HCT116 (cell line): ENCODE measurements around the gene MYO1B. TPM values are rescaled to one million over a fixed set of nuclear protein-coding genes. Genes with fewer than 3 reads are reported as not detected.

ENCODE experiments used
- ATAC-seq: fragments of 200-7000 bp; cut with Tn5 transposase; 2 replicates; pipeline ENCODE4 v1.9.1; 2020; ENCODE audit warnings: mild to moderate bottlenecking, moderate library complexity
- BruUV-seq: library from RNA; stranded (reverse); fragments of 400-500 nt; replicated peaks from 2 replicates; lab custom pipeline; 2021; lab: Mats Ljungman, UMichigan
- CTCF ChIA-PET: fragments of 300-600 bp; sonication (Branson Sonifier 250); formaldehyde crosslinking; loops from one replicate; lab custom pipeline; 2021; ENCODE audit warnings: antibody characterized with exemption; lab: Charles Lee
- POLR2A ChIA-PET: fragments of 300-600, 350-600 bp; sonication (Branson Sonifier 250); formaldehyde crosslinking; loops from one replicate; lab custom pipeline; 2021; ENCODE audit warnings: antibody characterized with exemption; lab: Charles Lee
- RAD21 ChIA-PET, 2 experiments: fragments of 300-600 bp; sonication (Branson Sonifier 250); formaldehyde crosslinking; loops; one replicate each; lab custom pipeline; 2023; ENCODE audit warnings: low total read pairs in 2 of 2; ENCODE audit not compliant: uncharacterized antibody in 2 of 2, unreplicated experiment in 2 of 2, low non-redundant PET in 1 of 2; lab: Charles Lee
- DNase-seq: peaks from one replicate; pipeline ENCODE4 v3.0.0-alpha.2; 2010; ENCODE audit warnings: low read depth, low spot score
- H2AFZ ChIP-seq: fragments of 200-600 bp; shearing (Covaris generic), sonication (generic); 2 replicates; pipeline ENCODE4 v1.6.1; 2017; ENCODE audit warnings: low read depth, mixed run types, mixed read lengths, antibody characterized with exemption, low read length; ENCODE audit not compliant: poor library complexity, severe bottlenecking
- H3K27ac ChIP-seq: 2 replicates; pipeline ENCODE4 v1.5.1; 2012; ENCODE audit warnings: low read depth, low read length
- H3K27me3 ChIP-seq: fragments of 200-600 bp; sonication (generic); 2 replicates; pipeline ENCODE4 v1.6.1; 2016; ENCODE audit warnings: mixed run types, low read length, mixed read lengths; ENCODE audit not compliant: insufficient read depth
- H3K36me3 ChIP-seq, 2 experiments: fragments of 200-500 bp in 1 of 2; fragments of 200-600 bp in 1 of 2; sonication (Bioruptor generic) in 1 of 2; sonication (generic) in 1 of 2; 2 replicates each; pipeline versions ENCODE4 v1.5.1 to v1.6.1; 2014 to 2016; ENCODE audit warnings: low read length in 2 of 2, inconsistent platforms in 1 of 2, mixed read lengths in 1 of 2, mixed run types in 1 of 2; ENCODE audit not compliant: insufficient read depth in 2 of 2, control insufficient read depth in 1 of 2
- H3K4me1 ChIP-seq, 2 experiments: fragments of 200-600 bp in 1 of 2; sonication (generic) in 1 of 2; 2 replicates each; pipeline versions ENCODE4 v1.5.1 to v1.6.1; 2012 to 2017; ENCODE audit warnings: low read length in 2 of 2, inconsistent platforms in 1 of 2, mild to moderate bottlenecking in 1 of 2, mixed read lengths in 1 of 2, mixed run types in 1 of 2, moderate library complexity in 1 of 2; ENCODE audit not compliant: insufficient read depth in 2 of 2, control insufficient read depth in 1 of 2
- H3K4me2 ChIP-seq: fragments of 200-600 bp; sonication (generic); 2 replicates; pipeline ENCODE4 v1.6.1; 2017; ENCODE audit warnings: mixed run types, low read length, mixed read lengths
- H3K4me3 ChIP-seq, 2 experiments: fragments of 200-600 bp in 1 of 2; sonication (generic) in 1 of 2; replicated peaks in 1 of 2; 2 replicates each; pipeline ENCODE4 v1.5.1; 2011 to 2016; ENCODE audit warnings: low read length in 2 of 2, control low read depth in 1 of 2, low read depth in 1 of 2, mild to moderate bottlenecking in 1 of 2, mixed read lengths in 1 of 2, mixed run types in 1 of 2
- H3K79me2 ChIP-seq: fragments of 200-600 bp; sonication (generic); 2 replicates; pipeline ENCODE4 v1.6.1; 2017; ENCODE audit warnings: mild to moderate bottlenecking, mixed run types, low read length, moderate library complexity, mixed read lengths; ENCODE audit not compliant: insufficient read depth
- H3K9ac ChIP-seq: fragments of 200-600 bp; sonication (generic); 2 replicates; pipeline ENCODE4 v1.6.1; 2016; ENCODE audit warnings: low read length, mixed read lengths
- H3K9me2 ChIP-seq: fragments of 200-600 bp; sonication (generic), shearing (Covaris generic); 2 replicates; pipeline ENCODE4 v1.6.1; 2017; ENCODE audit warnings: mixed run types, mild to moderate bottlenecking, moderate library complexity; ENCODE audit not compliant: insufficient read depth
- H3K9me3 ChIP-seq, 2 experiments: fragments of 200-500 bp in 1 of 2; fragments of 200-600 bp in 1 of 2; sonication (Bioruptor generic) in 1 of 2; sonication (generic) in 1 of 2; 2 replicates each; pipeline ENCODE4 v1.6.1; 2014 to 2017; ENCODE audit warnings: low read length in 2 of 2, mixed read lengths in 2 of 2, inconsistent platforms in 1 of 2, low read depth in 1 of 2, mild to moderate bottlenecking in 1 of 2, mixed run types in 1 of 2, moderate library complexity in 1 of 2; ENCODE audit not compliant: control insufficient read depth in 1 of 2, insufficient read depth in 1 of 2
- H4K20me1 ChIP-seq: fragments of 200-600 bp; sonication (generic), shearing (Covaris generic); 2 replicates; pipeline ENCODE4 v1.6.1; 2017; ENCODE audit warnings: mixed run types, mild to moderate bottlenecking, moderate library complexity; ENCODE audit not compliant: insufficient read depth
- CBX3 ChIP-seq: IDR thresholded peaks from 2 replicates; pipeline ENCODE4 v1.6.1; 2012; ENCODE audit warnings: low read depth
- EZH2phosphoT487 ChIP-seq: fragments of 200-600 bp; IDR thresholded peaks from 2 replicates; pipeline ENCODE4 v1.6.1; 2018; ENCODE audit warnings: antibody characterized with exemption, borderline replicate concordance
- FOSL1 ChIP-seq: IDR thresholded peaks from 2 replicates; pipeline ENCODE4 v1.6.1; 2012; ENCODE audit warnings: low read depth
- POLR2A ChIP-seq: IDR thresholded peaks from 2 replicates; pipeline ENCODE4 v1.7.0; 2011; ENCODE audit warnings: borderline replicate concordance; ENCODE audit not compliant: insufficient read depth, insufficient read length; ENCODE audit errors: extremely low read depth
- POLR2AphosphoS5 ChIP-seq: IDR thresholded peaks from 2 replicates; pipeline ENCODE4 v1.6.1; 2011; ENCODE audit warnings: mild to moderate bottlenecking, low read depth, low read length, moderate library complexity
- SIN3A ChIP-seq: IDR thresholded peaks from 2 replicates; pipeline ENCODE4 v1.6.1; 2012; ENCODE audit warnings: low read depth
- SP1 ChIP-seq: IDR thresholded peaks from 2 replicates; pipeline ENCODE4 v1.6.1; 2012; ENCODE audit warnings: low read depth
- SRF ChIP-seq: IDR thresholded peaks from 2 replicates; pipeline ENCODE4 v1.6.1; 2012; ENCODE audit warnings: low read depth
- ZFX ChIP-seq: fragments of 450-650 bp; IDR thresholded peaks from 2 replicates; pipeline ENCODE4 v1.6.1; 2017
- ZNF274 ChIP-seq: fragments of 200-500 bp; sonication (Bioruptor generic); IDR thresholded peaks from 2 replicates; pipeline ENCODE4 v1.6.1; 2014; ENCODE audit warnings: mild to moderate bottlenecking, low read depth, low read length, inconsistent platforms
- intact Hi-C: fragments of 100-400 bp; cut with micrococcal nuclease; formaldehyde crosslinking; loops from 2 replicates; pipeline ENCODE4 v1.10.0; 2022
- total RNA-seq: library from RNA; stranded (reverse); gene quantifications from one replicate; pipeline ENCODE4 v1.2.1, GENCODE V29; 2021; ENCODE audit not compliant: unreplicated experiment
- TF ChIP-seq, protein P1 (sequence below): IDR thresholded peaks from 2 replicates; pipeline ENCODE4 v1.6.1; 2012
- TF ChIP-seq, protein P2 (sequence below), 3 experiments: fragments of 200-600 bp in 1 of 3; sonication (generic) in 1 of 3; IDR thresholded peaks in 2 of 3; conservative IDR thresholded peaks in 1 of 3; 2 replicates each; pipeline ENCODE4 v1.5.1; 2012 to 2017; ENCODE audit warnings: low read depth in 2 of 3, low read length in 2 of 3, antibody characterized with exemption in 1 of 3, borderline replicate concordance in 1 of 3, control low read depth in 1 of 3, mild to moderate bottlenecking in 1 of 3, mixed read lengths in 1 of 3, mixed run types in 1 of 3, moderate library complexity in 1 of 3; ENCODE audit not compliant: insufficient read depth in 1 of 3

Gene MYO1B
- total RNA-seq, 1 experiment from 2014 or later = 51.7 TPM

DNA sequence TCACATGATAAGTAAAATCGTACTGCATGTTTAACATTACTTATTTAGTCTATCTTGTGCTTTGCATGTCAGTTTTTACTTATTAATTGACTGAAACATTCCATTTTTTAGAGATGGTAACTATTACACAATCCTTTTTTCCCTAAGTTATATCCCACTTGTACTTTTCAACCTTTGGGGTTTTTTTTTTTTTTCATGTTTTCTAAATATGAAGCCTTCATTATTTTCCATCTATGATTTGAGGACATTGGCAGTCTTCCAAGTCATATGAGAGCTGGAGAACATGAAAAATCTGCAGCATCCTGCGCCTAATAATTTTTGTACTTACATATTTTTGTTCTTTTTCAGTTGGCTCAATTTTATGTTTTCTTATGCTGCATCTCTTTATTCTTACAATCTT, 113.9 kb downstream of the MYO1B start (continued):
- TF ChIP-seq, protein P1, sequence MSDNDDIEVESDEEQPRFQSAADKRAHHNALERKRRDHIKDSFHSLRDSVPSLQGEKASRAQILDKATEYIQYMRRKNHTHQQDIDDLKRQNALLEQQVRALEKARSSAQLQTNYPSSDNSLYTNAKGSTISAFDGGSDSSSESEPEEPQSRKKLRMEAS = no peak
- no peak for TF ChIP-seq POLR2AphosphoS5
- no peak for TF ChIP-seq SRF

DNA sequence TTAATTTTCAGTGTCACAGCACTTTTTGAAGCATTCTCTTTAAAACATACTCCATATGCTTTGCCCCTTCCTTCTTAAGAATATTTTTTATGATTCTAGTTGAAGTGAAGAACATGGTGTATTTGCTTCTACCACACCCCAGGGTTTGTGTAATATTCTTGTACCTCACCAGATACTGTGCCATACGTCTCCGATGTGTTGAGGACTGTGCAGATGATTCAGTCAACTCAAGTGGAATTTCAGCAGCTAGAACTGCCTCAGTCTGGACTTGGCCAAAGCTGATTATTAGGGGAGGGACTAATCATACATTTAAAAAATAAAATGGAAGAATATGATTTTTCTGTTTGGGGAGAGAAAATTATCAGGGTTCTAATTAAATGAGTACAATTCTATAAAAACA, 115.7 kb downstream of the MYO1B start:
- ChIA-PET CTCF (no interaction called here), RAD21 (no interaction called here), POLR2A (no interaction called here)
- no peaks in the 10 kb centered on the region for H3K27me3 ChIP-seq
- no peak overlapping the region for H3K4me3 ChIP-seq
- H3K36me3 ChIP-seq = no peaks in the 10 kb centered on the region
- H3K4me2 ChIP-seq = no peak overlapping the region
- TF ChIP-seq EZH2phosphoT487 (no peak), SIN3A (no peak), SRF (no peak), POLR2A (no peak)
- TF ChIP-seq, protein P1 = no peak
- H3K9me2 ChIP-seq = no peaks in the 10 kb centered on the region
- BruUV-seq = no TSS peak
- ATAC-seq (no peak), DNase-seq (no peak)
- no peaks in the 10 kb centered on the region for H4K20me1 ChIP-seq
- no peak overlapping the region for H3K27ac ChIP-seq
- no peaks in the 10 kb centered on the region for H3K79me2 ChIP-seq
- no peaks in the 10 kb centered on the region for H3K9me3 ChIP-seq
- peaks cover 0 to 8% of the 10 kb centered on the region in 2 experiments; a peak in 1 of 4 replicates for H3K4me1 ChIP-seq
- intact Hi-C loops = no loop called here
- H2AFZ ChIP-seq = no peak overlapping the region
- no peak overlapping the region for H3K9ac ChIP-seq

- ChIA-PET CTCF (no interaction called here), POLR2A (no interaction called here), RAD21 (no interaction called here)
- no peak overlapping the region for H3K4me2 ChIP-seq
- no peaks in the 10 kb centered on the region for H4K20me1 ChIP-seq
- H3K36me3 ChIP-seq = no peaks in the 10 kb centered on the region
- no peak overlapping the region for H3K27ac ChIP-seq
- peaks cover 0 to 8% of the 10 kb centered on the region in 2 experiments; a peak in 1 of 4 replicates for H3K4me1 ChIP-seq
- intact Hi-C loops = no loop called here
- ATAC-seq (no peak), DNase-seq (no peak)
- no peaks in the 10 kb centered on the region for H3K79me2 ChIP-seq
- no TSS peak for BruUV-seq
- no peaks in the 10 kb centered on the region for H3K9me2 ChIP-seq
- H2AFZ ChIP-seq = no peak overlapping the region
- TF ChIP-seq ZFX = no peak
- TF ChIP-seq, protein P2, sequence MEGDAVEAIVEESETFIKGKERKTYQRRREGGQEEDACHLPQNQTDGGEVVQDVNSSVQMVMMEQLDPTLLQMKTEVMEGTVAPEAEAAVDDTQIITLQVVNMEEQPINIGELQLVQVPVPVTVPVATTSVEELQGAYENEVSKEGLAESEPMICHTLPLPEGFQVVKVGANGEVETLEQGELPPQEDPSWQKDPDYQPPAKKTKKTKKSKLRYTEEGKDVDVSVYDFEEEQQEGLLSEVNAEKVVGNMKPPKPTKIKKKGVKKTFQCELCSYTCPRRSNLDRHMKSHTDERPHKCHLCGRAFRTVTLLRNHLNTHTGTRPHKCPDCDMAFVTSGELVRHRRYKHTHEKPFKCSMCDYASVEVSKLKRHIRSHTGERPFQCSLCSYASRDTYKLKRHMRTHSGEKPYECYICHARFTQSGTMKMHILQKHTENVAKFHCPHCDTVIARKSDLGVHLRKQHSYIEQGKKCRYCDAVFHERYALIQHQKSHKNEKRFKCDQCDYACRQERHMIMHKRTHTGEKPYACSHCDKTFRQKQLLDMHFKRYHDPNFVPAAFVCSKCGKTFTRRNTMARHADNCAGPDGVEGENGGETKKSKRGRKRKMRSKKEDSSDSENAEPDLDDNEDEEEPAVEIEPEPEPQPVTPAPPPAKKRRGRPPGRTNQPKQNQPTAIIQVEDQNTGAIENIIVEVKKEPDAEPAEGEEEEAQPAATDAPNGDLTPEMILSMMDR (IDR thresholded peaks at IDR 0.05 in 2 of 3, conservative IDR thresholded peaks at IDR 0.05 in 1 of 3; ENCODE audit: borderline replicate concordance in 1 of 3, insufficient read depth in 1 of 3, low read depth in 2 of 3, low read length in 2 of 3) = no peak
- no peak for TF ChIP-seq ZNF274
- TF ChIP-seq FOSL1 = no peak
- TF ChIP-seq SP1 = no peak
- no peak for TF ChIP-seq EZH2phosphoT487
- TF ChIP-seq CBX3 = no peak
- TF ChIP-seq, protein P1 = no peak
- H3K9me3 ChIP-seq = no peaks in the 10 kb centered on the region
- H3K9ac ChIP-seq = no peak overlapping the region
- no peak overlapping the region for H3K4me3 ChIP-seq
- H3K27me3 ChIP-seq = no peaks in the 10 kb centered on the region
Observed at GRCh38 chr2:191362841-191363240, 117.6 kb downstream of the MYO1B start.
